ENCODE data around the gene NTNG2.
"Not testable (repeated sequence)": the region's sequence is repeated elsewhere in the genome, so short reads cannot be mapped to it uniquely, and the experiment has no call there.

NTNG2 gene

GRCh38 chr9:132161743-132162184 lies at the start of gene NTNG2:
TSS of gene NTNG2 (plus strand) at chr9:132162058. CDS start at chr9:132166832, 4,774 bp downstream.
- DNase-seq (ENCODE audit: extremely low read depth in 1 of 2, low read depth in 1 of 2): no peak

GRCh38 chr9:132114102-132114707 lies 47.7 kb upstream of the NTNG2 start:
- DNase-seq (ENCODE audit: extremely low read depth in 1 of 2, low read depth in 1 of 2): no peak

GRCh38 chr9:132116583-132116982 lies 45.3 kb upstream of the NTNG2 start:
- no peak for DNase-seq (ENCODE audit: extremely low read depth in 1 of 2, low read depth in 1 of 2)

GRCh38 chr9:132117694-132118093 lies 44.2 kb upstream of the NTNG2 start:
- no peak for DNase-seq (ENCODE audit: extremely low read depth in 1 of 2, low read depth in 1 of 2)

- DNase-seq (ENCODE audit: extremely low read depth in 1 of 2, low read depth in 1 of 2): no peak
These were observed 40.8 kb upstream of the NTNG2 start for GRCh38 chr9:132121021-132121420.

- DNase-seq (ENCODE audit: extremely low read depth in 1 of 2, low read depth in 1 of 2): no peak
These were observed 37.1 kb upstream of the NTNG2 start for GRCh38 chr9:132124800-132125199.

GRCh38 chr9:132125361-132125760 lies 36.5 kb upstream of the NTNG2 start:
- DNase-seq (ENCODE audit: extremely low read depth in 1 of 2, low read depth in 1 of 2): no peak

GRCh38 chr9:132125944-132126679 lies 35.7 kb upstream of the NTNG2 start:
- DNase-seq (ENCODE audit: extremely low read depth in 1 of 2, low read depth in 1 of 2): no peak

- no peak for DNase-seq (ENCODE audit: extremely low read depth in 1 of 2, low read depth in 1 of 2)
These were observed 35.1 kb upstream of the NTNG2 start for GRCh38 chr9:132126680-132127236.

- no peak for DNase-seq (ENCODE audit: extremely low read depth in 1 of 2, low read depth in 1 of 2)
These were observed 33.8 kb upstream of the NTNG2 start for GRCh38 chr9:132127888-132128534.

- DNase-seq (ENCODE audit: extremely low read depth in 1 of 2, low read depth in 1 of 2): no peak
These were observed 32.3 kb upstream of the NTNG2 start for GRCh38 chr9:132129535-132129934.

- DNase-seq (ENCODE audit: extremely low read depth in 1 of 2, low read depth in 1 of 2): not testable (repeated sequence)
These were observed 27.8 kb upstream of the NTNG2 start for GRCh38 chr9:132134085-132134484.

GRCh38 chr9:132135456-132135855 lies 26.4 kb upstream of the NTNG2 start:
- no peak for DNase-seq (ENCODE audit: extremely low read depth in 1 of 2, low read depth in 1 of 2)

GRCh38 chr9:132136151-132136780 lies 25.6 kb upstream of the NTNG2 start:
- DNase-seq (ENCODE audit: extremely low read depth in 1 of 2, low read depth in 1 of 2): no peak

- no peak for DNase-seq (ENCODE audit: extremely low read depth in 1 of 2, low read depth in 1 of 2)
These were observed 20.4 kb upstream of the NTNG2 start for GRCh38 chr9:132141344-132141947.

GRCh38 chr9:132141948-132142594 lies 19.8 kb upstream of the NTNG2 start:
- no peak for DNase-seq (ENCODE audit: extremely low read depth in 1 of 2, low read depth in 1 of 2)

GRCh38 chr9:132142924-132143323 lies 18.9 kb upstream of the NTNG2 start:
- DNase-seq (ENCODE audit: extremely low read depth in 1 of 2, low read depth in 1 of 2): no peak

- DNase-seq (ENCODE audit: extremely low read depth in 1 of 2, low read depth in 1 of 2): no peak
These were observed 18.5 kb upstream of the NTNG2 start for GRCh38 chr9:132143359-132143758.

GRCh38 chr9:132144708-132145365 lies 17.0 kb upstream of the NTNG2 start:
- DNase-seq (ENCODE audit: extremely low read depth in 1 of 2, low read depth in 1 of 2): no peak

- DNase-seq (ENCODE audit: extremely low read depth in 1 of 2, low read depth in 1 of 2): no peak
These were observed 15.8 kb upstream of the NTNG2 start for GRCh38 chr9:132146039-132146438.
